Osteoblast (primary cell): Measurements from ENCODE around the gene FADS2. TPM values are rescaled to one million over a fixed set of nuclear protein-coding genes. Genes with fewer than 3 reads are reported as not detected.

Experiments used
- DNase-seq: peaks from one replicate; pipeline ENCODE4 v3.0.0; 2011; ENCODE audit warnings: low spot score, mixed read lengths; ENCODE audit not compliant: insufficient read length; ENCODE audit errors: missing footprints
- H2AFZ ChIP-seq: 2 replicates; pipeline ENCODE4 v1.6.0; 2011; ENCODE audit warnings: mild to moderate bottlenecking, low read length
- H3K27ac ChIP-seq: 2 replicates; pipeline ENCODE4 v1.5.1; 2011; ENCODE audit warnings: mild to moderate bottlenecking, low read depth, low read length, moderate library complexity
- H3K27me3 ChIP-seq: 2 replicates; pipeline ENCODE4 v1.6.0; 2012; ENCODE audit warnings: mild to moderate bottlenecking, control low read depth, inconsistent platforms, low read length, moderate library complexity; ENCODE audit not compliant: insufficient read depth
- H3K36me3 ChIP-seq: 2 replicates; pipeline ENCODE4 v1.5.1; 2011; ENCODE audit warnings: mild to moderate bottlenecking, low read length, control low read depth, moderate library complexity; ENCODE audit not compliant: insufficient read depth
- H3K4me1 ChIP-seq: 2 replicates; pipeline ENCODE4 v1.5.1; 2011; ENCODE audit warnings: mild to moderate bottlenecking, low read length, control low read depth, moderate library complexity; ENCODE audit not compliant: insufficient read depth
- H3K4me2 ChIP-seq: 2 replicates; pipeline ENCODE4 v1.6.0; 2011; ENCODE audit warnings: mild to moderate bottlenecking, low read length; ENCODE audit not compliant: insufficient read depth
- H3K4me3 ChIP-seq: fragments of 200-600 bp; sonication (generic); 3 replicates; pipeline ENCODE4 v1.5.1; 2012; ENCODE audit warnings: mild to moderate bottlenecking, low read length, inconsistent platforms; ENCODE audit not compliant: insufficient read depth
- H3K79me2 ChIP-seq: 2 replicates; pipeline ENCODE4 v1.6.0; 2012; ENCODE audit warnings: mild to moderate bottlenecking, low read length, control low read depth, inconsistent platforms; ENCODE audit not compliant: insufficient read depth
- H3K9me3 ChIP-seq: 2 replicates; pipeline ENCODE4 v1.5.1; 2011; ENCODE audit warnings: low read depth, low read length, control low read depth
- H4K20me1 ChIP-seq: 2 replicates; pipeline ENCODE4 v1.6.0; 2012; ENCODE audit warnings: mild to moderate bottlenecking, low read length, control low read depth; ENCODE audit not compliant: insufficient read depth
- CTCF ChIP-seq: IDR thresholded peaks from 2 replicates; pipeline ENCODE4 v1.5.1; 2011; ENCODE audit warnings: mild to moderate bottlenecking, low read depth, low read length, moderate library complexity; ENCODE audit errors: extremely low read depth
- total RNA-seq: library from RNA; depleted of rRNA; stranded (reverse); fragments of >200 nt; gene quantifications from 2 replicates; pipeline ENCODE4 v1.2.3, GENCODE V29; 2012

FADS2 gene
- total RNA-seq, 1 donor = 275 TPM

- H3K27me3 ChIP-seq = no peaks in the 10 kb centered on the region
- peaks cover 3% of the 10 kb centered on the region for H4K20me1 ChIP-seq
- no peaks in the 10 kb centered on the region for H3K9me3 ChIP-seq
- no peaks in the 10 kb centered on the region for H3K36me3 ChIP-seq
- H3K4me1 ChIP-seq = no peaks in the 10 kb centered on the region
- H3K4me3 ChIP-seq = no peak overlapping the region
- H3K27ac ChIP-seq = no peak overlapping the region
- H3K79me2 ChIP-seq = no peaks in the 10 kb centered on the region
- DNase-seq = peak; percentile 89
- no peak for TF ChIP-seq CTCF
- H3K4me2 ChIP-seq = no peak overlapping the region
- no peak overlapping the region for H2AFZ ChIP-seq
These were observed 82.4 kb downstream of the FADS2 start for GRCh38 chr11:61910187-61911127.

- Histone ChIP-seq H2AFZ (no peak overlapping the region), H3K27ac (no peak overlapping the region), H3K4me3 (no peak overlapping the region), H3K4me1 (no peaks in the 10 kb centered on the region), H3K36me3 (no peaks in the 10 kb centered on the region), H3K4me2 (no peak overlapping the region), H3K9me3 (no peaks in the 10 kb centered on the region), H3K79me2 (no peaks in the 10 kb centered on the region), H3K27me3 (no peaks in the 10 kb centered on the region), H4K20me1 (peaks cover 3% of the 10 kb centered on the region)
- peak; percentile 77 for DNase-seq
- no peak for TF ChIP-seq CTCF
These were observed 83.1 kb downstream of the FADS2 start for GRCh38 chr11:61911128-61911700.

GRCh38 chr11:61911701-61912529 is 83.8 kb downstream of the FADS2 start:
- Histone ChIP-seq H3K9me3 (no peaks in the 10 kb centered on the region), H3K4me3 (no peak overlapping the region), H4K20me1 (peaks cover 3% of the 10 kb centered on the region), H3K4me1 (no peaks in the 10 kb centered on the region), H3K27me3 (no peaks in the 10 kb centered on the region), H3K79me2 (peaks cover 3% of the 10 kb centered on the region), H3K27ac (no peak overlapping the region), H2AFZ (no peak overlapping the region), H3K4me2 (no peak overlapping the region), H3K36me3 (no peaks in the 10 kb centered on the region)
- TF ChIP-seq CTCF = no peak
- DNase-seq = peak; percentile 73
